GM18511 (cell line): ENCODE measurements around the gene SRSF10.
"Not testable (repeated sequence)": the region's sequence is repeated elsewhere in the genome, so short reads cannot be mapped to it uniquely, and the experiment has no call there.

Experiments
- ATAC-seq: cut with Tn5 transposase; IDR thresholded peaks from one replicate; pipeline ENCODE4 v1.9.1; 2021; ENCODE audit warnings: mild to moderate bottlenecking, moderate library complexity; ENCODE audit not compliant: unreplicated experiment

The SRSF10 gene

DNA sequence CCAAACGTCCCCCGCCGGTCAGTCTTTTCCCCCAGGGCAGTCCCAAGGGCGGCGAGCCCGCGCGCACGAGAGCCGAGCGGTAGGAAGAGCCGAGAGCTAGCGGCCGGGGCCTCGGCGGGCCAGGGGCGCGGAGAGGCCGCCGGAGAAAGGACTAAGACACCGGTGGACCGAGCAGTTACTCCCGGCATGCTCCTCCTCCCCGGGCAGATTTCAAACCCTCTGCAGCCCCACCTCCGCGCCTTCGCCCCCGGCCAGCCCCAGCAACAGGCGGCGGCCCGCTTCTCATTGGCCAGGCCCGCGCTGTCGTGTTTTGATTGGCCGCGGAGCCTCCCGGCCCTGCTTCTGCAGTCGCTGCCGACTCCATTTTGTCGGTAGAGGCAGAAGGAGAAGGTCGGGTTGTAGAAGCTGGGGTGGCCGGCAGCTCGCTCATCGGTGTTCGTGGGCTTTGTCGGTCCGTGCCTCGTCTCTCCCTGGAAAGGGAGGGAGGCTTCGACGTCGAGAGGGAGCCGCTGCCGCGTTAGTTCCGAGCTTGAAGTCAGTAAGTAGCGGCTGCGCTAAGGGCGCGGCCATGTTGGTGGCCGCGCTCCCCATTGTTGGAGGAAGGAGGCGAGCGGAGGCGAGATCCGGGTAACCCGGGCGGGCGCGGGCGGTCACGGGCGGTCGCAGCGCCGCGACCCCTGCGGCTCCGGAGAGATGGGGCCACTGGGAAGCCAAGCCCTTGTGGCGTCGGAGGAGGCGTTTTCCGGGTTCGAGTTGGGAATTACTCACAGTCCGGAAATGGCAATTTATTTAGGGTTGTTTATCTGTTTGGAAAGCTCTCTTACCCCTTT is 20.5 kb downstream of the SRSF10 start, which contains the start of gene PNRC2:
Gene PNRC2 (plus strand): TSS at position 368 of the 830 bp plus-strand sequence. CDS start 1,630 bp downstream, outside the sequence.
- ATAC-seq = peak; percentile 89

DNA sequence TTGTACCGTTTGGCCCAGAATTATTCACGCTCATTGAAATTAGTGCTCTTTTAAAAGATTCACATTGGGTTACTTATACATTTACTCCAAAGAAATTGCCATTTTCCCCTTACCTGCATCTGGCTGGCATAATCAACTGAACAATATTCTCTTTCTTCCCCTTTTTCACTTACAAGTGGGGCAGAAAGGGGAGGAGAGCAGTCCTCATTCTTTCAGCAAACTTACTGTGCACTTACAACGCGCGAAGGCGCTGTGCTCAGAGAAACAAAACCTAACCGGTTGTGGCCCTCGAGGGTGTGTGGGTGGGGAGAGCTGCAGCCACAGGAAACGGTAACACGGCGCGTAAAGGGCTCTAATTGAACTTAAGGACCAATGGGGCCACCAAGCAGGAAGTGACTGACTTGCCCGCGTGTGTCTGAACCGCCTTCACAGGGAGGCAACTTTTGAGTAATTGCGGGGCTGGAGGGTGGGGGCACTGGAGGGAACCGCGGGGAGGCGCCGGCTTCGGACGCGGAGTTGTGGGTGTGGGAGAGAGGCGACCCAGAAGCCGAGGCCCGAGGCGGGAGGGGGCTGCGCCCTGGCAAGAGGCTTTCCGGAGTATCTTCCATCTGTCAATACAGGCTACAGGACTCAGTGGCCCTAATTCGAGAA is 21.2 kb downstream of the SRSF10 start:
- peak; percentile 71 for ATAC-seq

DNA sequence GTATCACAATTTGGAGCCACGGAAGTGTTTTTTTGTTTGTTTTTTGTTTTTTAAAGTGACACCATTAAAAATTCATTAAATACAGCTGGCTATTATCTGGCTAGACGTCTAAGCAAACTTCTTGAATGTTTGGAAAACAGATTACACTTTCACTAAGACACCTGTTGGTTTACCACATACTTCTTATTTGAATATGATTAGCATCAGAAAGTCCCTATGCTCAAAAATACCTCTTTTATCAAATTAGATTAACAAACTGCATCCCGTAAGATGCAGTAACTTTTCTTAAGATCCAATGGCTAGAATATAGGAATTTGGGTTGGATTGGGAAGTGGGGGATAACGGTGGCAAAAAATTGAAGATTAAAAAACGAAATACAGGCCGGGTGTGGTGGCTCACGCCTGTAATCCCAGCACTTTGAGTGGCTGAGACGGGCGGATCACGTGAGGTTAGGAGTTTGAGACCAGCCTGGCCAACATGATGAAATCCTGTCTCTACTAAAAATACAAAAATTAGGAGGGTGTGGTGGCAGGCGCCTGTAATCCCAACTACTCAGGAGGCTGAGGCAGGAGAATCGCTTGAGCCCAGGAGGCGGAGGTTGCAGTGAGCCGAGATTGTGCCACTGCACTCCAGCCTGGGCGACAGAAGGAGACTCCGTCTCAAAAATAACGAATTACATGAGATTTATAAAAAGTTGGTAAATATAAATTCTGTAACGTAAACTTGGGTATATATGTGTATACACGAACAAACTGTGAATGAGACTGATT is 21.9 kb downstream of the SRSF10 start:
- not testable (repeated sequence) for ATAC-seq

DNA sequence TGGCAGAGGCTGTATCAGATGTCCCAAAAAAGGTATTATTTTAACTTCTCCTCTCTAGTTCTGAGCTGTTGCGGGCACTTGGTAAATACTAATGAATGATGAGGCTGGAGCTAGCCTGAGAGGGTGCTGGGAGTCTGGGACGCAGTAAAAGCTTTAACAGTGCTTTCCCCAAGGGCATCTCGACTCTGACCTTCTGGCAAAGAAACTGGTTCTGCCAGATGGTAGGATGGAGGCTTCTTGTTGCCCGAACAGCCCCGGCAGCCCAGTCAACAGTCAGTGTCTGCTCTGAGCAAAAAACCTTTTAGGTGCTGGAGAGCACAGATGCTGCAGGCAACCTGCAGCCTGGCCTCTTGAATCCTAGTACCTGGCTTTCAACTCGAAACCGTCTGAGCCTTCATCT is 23.0 kb downstream of the SRSF10 start:
- no peak for ATAC-seq

DNA sequence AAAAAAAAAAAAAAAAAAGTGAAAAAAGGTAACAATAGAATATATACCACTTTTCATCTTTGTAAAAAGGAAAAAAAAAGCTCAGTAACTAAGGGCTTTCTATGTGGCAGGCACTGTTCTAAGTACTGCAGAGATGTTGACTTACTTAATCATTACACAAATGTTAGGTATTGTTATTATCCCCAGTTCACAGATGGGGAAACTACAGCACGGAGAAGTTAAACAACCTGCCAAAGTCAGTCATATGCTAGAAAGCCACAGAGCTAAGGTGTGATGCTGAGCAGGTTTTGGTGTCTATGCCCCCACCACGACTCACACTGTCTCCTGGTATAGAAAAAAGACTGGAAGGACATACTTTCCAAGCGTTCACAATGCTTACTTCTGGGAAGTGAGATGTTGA is 27.1 kb downstream of the SRSF10 start:
- ATAC-seq = no peak

DNA sequence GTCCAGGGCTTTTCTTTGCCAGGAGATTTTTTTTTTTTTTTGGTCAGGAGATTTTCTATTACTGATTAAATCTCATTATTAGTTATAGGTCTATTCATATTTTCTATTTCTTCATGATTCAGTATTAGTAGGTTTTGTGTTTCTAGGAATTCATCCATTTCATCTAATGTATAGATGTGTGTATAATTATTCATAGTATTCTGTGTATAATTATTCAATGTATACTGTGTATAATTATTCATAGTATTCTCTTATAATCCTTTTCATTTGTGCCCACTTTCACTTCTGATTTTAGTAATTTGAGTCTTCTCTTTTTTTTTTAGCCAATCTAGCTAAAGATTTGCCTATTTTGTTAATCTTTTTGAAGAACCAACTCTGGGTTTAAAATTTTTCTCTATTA is 32.8 kb downstream of the SRSF10 start:
- no peak for ATAC-seq

DNA sequence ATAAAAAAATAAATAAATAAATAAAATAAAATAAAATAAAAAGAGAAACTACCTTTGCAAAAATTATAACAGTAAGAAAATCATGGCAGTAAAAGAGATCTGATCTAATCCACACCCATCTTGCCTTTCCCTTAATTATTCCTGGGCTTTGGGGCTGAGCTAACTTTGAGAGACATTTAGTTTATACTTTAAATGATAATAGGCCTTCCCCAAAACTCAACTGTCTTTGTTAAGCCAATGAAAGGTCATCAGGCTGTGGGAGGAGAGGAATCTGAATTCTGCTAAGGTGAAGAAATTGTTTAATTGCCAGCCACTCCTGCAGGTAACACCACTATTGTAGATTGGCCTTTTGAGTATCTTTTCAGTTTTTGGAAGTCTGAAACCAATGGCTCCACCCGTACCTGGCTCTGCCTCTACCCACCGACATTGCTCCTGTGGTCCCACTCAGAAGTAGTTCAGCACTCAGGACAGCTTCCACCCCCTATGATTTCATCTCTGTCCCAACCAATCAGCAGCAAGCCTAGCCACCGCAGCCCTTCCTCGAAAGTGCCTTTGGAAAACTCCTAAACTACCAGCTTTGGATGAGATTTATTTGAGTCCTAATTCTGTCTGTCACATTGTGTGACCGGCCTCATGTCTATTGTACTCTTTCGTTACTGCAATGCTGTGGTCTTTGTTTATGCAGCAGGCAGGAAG is 43.5 kb downstream of the SRSF10 start:
- no peak for ATAC-seq

DNA sequence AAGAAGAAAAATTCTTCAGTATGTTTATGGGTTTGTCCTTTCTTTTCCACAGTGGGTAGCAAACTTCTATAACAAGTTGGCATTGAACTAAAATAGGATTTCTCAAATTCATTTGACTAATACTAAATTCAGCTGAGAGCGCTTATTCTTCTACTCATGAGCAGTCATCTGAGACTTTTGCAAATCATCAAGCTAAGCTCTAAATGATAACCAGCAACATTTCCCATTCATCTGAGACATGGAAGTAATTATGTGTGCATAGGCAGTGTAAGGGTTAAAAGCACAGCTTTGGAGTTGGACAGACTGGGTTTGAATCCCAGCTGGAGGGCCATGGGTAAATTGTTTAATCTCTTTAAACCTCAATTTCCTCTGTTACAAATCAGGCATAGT is 48.6 kb downstream of the SRSF10 start:
- no peak for ATAC-seq

DNA sequence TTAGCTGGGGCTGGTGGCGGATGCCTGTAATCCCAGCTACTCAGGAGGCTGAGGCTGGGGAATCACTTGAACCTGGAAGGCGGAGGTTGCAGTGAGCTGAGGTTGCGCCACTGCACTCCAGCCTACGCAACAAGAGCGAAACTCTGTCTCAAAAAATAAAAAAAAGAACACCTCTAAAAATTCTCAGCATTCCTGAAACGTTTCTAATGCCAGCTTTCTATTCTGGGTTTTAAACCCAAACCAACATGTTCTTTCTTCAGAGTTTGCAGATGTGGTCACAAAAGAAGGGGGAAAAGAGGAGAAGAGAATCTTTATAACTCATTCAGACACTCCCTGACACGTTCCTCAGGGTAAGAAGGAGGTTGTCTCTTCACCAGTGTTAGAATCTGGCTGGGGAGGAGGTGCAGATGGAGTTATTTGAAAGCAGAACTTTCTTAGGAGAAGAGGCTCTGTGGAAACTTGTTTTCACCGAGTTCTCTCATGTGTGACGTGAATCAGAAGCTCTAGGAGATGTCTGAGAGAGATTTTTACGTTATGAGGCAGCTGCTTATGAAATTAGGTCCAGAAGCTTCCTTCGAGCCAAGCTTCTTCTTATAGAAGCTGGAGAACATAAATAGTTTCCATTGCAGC is 49.2 kb downstream of the SRSF10 start:
- no peak for ATAC-seq

DNA sequence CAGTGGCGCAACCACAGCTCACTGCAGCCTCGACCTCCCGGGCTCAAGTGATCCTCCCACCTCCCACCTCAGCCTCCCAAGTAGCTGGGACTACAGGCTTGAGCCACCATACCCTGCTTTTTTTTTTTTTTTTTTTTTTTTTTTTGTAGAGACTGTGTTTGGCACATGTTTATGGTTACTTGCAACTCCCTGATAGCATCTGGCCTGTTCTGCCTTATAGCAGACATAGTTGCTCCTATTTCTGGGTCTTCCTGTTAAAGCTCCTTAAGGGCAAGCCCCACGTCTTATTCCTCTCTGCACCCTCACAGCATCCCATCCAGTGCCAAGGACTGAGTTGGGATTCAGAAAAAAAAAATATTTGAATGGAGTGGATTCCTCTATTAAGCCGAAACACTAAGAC is 49.9 kb downstream of the SRSF10 start:
- no peak for ATAC-seq

DNA sequence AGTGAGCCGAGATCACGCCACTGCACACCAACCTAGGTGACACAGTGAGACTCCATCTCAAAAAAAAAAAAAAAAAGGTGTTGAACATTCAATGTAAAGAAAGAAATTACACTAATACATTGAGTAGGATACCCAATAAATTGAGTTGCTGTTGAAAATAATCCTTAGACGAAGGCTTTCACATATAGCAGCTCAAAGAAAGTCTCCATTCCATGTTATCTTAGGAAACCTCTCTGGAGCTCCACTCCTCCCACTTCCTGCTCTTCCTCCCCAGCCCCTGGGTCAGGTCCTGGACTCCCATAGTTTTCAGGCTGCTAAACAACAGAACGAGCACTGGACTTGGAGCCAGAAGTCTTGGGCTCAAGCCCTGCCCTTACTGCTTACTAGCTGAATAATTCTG is 51.3 kb downstream of the SRSF10 start:
- no peak for ATAC-seq

DNA sequence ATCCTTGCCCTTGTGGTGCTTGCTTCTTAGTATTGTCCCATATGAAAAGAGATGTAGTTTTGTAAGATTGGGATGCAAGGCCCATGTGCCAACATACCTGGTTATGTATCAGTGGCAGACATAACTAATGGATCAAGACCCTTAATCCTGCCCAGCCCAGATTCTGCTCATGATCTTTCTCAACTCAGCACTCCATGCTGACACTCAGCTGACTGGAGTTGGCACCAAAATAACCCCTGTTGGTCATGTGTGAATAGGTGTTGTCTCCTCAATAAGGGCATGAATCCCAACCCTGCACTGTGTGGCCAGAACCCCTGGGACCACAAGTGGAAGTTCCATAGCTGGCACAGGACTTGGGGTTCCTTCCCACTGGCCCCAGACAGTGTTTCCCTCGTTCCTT is 53.0 kb downstream of the SRSF10 start:
- no peak for ATAC-seq

DNA sequence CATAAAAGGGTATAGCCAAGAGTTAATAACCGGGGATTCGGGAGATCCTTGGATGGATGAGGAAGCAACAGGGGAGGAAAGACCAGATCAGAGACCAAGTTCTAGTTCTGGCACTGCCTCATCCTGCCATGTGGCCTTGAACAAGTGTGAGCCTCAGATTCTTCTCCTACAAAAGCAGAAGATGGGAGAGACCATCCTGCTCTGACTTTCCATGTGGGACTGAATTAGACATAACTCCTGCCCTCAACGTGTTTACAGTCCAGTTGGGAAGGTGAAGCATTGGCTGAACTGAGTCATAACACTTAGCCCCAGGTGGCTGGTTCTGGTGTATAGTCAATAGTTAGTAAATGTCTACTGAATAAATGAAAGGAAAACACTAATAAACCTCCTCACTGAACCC is 54.8 kb downstream of the SRSF10 start:
- no peak for ATAC-seq

DNA sequence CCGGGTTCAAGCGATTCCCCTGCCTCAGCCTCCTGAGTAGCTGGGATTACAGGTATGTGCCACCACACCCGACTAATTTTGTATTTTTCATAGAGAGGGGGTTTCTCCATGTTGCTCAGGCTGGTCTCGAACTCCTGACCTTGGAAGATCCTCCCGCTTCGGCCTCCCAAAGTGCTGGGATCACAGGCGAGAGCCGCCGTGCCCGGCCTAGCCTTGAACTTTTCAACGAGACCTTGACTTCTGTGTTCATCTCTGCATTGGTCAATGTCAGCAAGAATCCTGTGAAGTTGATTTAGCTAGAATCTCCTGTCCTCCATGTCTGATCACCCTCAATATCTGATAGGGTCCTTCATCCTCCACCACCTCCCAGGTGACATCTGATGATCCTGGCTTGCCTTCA is 55.5 kb downstream of the SRSF10 start:
- ATAC-seq = no peak

DNA sequence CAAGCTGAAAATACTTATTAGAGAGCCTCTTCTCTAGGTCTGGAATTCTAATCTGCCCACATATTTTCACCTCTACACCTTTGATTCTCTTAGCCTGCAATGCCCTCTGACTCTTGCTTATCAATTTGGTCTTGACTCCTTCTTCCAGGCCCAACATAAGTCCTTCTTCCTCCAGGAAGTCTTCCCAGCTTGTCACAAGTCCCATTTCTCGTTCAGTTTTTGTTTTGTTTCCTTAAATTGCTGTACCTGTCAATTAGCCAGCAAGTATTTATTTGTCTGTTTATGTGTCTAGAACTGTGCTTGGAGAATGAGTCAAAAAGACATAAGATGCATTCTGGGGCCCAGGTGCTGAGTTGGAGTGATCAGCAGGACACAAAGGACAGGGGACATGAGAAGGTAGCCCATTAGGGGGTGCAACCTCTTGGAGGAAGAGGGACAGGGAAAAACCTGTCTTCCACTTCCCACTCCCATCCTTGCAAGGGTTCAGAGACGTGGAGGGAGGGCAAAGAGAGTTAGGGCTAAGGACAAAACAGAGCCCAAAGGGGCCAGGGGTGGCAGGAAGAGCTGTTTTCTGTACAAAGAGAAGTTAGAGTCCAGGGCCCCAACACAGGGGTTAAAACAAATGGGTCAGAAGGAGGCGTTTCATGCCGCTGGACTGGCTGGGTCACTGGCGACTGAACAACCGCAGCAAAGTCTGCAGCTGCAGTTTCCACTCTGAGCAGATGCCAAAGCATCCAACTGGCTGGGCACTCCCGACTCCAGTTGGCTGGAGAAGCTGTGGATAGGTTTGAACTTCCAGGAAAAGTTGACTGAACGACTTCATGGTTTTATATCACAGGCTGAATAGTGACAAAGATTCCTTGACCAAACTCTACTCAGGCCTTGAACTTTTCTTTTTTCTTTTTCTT is 56.3 kb downstream of the SRSF10 start:
- no peak for ATAC-seq

DNA sequence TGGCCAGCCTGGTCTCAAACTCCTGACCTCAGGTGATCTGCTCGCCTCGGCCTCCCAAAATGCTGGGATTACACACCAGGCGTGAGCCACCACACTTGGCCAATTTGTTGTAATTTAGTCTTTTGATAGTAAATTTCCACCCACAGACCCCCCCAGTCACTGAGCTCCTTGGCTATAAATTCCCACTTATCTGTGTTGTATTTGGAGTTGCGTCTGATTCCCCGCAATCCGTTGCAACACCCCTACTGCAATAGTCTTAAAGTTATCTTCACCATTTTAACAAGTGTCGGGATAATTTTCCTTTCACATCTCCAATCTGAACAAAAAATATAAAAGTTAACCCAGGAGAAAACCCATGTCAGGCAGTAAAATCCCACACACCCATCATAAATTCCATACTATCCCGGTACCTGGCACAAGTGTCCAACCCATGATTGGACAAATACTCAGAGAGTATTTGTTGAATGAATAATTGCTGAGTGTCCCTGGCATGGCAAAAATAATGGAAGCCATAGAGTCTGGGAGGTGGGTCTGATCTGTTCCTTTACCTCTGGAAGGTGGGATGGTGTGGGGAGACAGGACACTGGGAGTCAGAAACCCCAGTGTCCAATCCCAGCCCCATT is 57.7 kb downstream of the SRSF10 start:
- no peak for ATAC-seq

DNA sequence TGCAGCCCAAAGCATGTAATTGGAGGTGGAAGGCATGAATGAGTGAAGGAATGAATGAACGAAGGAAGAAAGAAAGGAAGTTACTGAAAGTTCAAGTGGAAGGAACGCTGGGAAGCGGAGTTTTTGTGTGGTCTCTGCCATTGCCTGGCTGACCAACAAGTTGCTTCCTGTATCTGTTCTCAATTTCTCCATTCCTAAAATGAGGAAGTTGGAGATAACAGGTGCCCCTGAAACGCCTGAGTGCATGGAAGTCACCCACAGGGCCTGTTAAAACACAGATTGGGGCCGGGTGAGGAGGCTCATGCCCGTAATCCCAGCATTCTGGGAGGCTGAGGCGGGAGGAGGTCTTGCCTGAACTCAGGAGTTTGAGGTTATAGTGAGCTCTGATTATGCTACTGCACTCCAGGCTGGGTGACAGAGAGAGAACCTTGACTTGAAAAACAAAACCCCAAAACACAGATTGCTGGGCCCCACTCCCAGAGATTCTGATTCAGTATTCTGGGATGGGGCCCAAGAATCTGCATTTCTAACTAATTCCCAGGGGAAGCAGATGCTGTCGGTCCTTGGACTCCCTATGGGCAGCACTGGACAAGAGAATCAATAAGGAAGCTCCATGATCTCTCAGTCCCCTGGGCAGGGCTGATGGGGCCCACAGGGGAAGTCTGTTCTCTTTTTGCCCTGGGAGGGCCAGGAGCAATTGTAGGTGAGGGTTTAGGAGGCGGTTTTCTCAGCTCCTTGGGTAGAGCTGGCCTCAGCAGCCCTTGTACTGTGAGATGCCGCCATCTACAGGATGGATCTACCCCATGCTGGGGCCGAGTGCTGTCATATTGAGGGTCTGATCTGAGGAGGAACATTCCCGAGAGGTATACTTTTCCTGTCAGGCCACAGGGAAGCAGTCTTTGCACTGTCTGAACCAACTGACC is 63.7 kb downstream of the SRSF10 start:
- peak; percentile 62 for ATAC-seq

DNA sequence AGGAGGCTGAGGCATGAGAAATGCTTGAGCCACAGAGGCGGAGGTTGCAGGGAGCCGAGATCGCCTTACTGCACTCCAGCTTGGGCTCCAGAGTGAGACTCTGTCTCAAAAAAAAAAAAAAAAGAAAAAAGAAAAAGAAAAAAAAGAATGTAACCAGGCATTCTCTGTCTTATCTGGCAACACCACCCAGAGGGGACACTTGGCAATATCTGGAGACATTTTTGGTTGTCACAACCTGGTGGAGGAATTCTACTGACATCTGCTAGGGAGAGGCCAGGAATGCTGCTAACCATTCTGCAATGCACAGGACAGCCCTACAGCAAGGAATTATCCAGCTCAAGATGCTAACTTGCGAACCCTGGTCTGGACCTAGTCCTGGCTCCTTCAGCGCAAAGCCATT is 64.7 kb downstream of the SRSF10 start:
- no peak for ATAC-seq
